Astrocyte (in vitro differentiated cells and primary cell): ENCODE measurements around the gene OR51B2. TPM values are rescaled to one million over a fixed set of nuclear protein-coding genes. Genes with fewer than 3 reads are reported as not detected.
A peak's percentile ranks its signal among the peaks of the same experiment; 100 is the strongest.

Experiments used
- DNase-seq: peaks from one replicate; pipeline ENCODE4 v3.0.0-alpha.2; 2010; ENCODE audit warnings: low read depth
- FAIRE-seq: peaks from 2 replicates; lab custom pipeline; 2011; peaks lifted over from hg19 to GRCh38; lab: Jason Lieb, UNC
- H2AFZ ChIP-seq: 2 replicates; pipeline ENCODE4 v1.6.0; 2012; ENCODE audit warnings: low read depth, low read length, inconsistent platforms
- H3K27ac ChIP-seq: 2 replicates; pipeline ENCODE4 v1.5.1; 2011; ENCODE audit warnings: low read depth, low read length, inconsistent platforms
- H3K27me3 ChIP-seq: 2 replicates; pipeline ENCODE4 v1.6.0; 2011; ENCODE audit warnings: low read length, inconsistent platforms; ENCODE audit not compliant: insufficient read depth
- H3K36me3 ChIP-seq: 2 replicates; pipeline ENCODE4 v1.5.1; 2011; ENCODE audit warnings: low read length, inconsistent platforms; ENCODE audit not compliant: insufficient read depth
- H3K4me1 ChIP-seq: 2 replicates; pipeline ENCODE4 v1.5.1; 2011; ENCODE audit warnings: low read length, inconsistent platforms; ENCODE audit not compliant: insufficient read depth
- H3K4me2 ChIP-seq: 2 replicates; pipeline ENCODE4 v1.6.0; 2012; ENCODE audit warnings: low read length, inconsistent platforms
- H3K4me3 ChIP-seq: 2 replicates; pipeline ENCODE4 v1.5.1; 2011; ENCODE audit warnings: low read depth, mild to moderate bottlenecking, low read length, inconsistent platforms; ENCODE audit not compliant: insufficient read depth
- H3K79me2 ChIP-seq: 2 replicates; pipeline ENCODE4 v1.6.0; 2012; ENCODE audit warnings: mild to moderate bottlenecking, low read length, inconsistent platforms; ENCODE audit not compliant: insufficient read depth
- H3K9ac ChIP-seq: 2 replicates; pipeline ENCODE4 v1.6.0; 2012; ENCODE audit warnings: mild to moderate bottlenecking, low read length, inconsistent platforms
- H3K9me3 ChIP-seq: 2 replicates; pipeline ENCODE4 v1.5.1; 2012; ENCODE audit warnings: low read depth, mild to moderate bottlenecking, low read length, inconsistent platforms; ENCODE audit not compliant: insufficient read depth
- H4K20me1 ChIP-seq: 2 replicates; pipeline ENCODE4 v1.6.0; 2012; ENCODE audit warnings: low read length, inconsistent platforms; ENCODE audit not compliant: insufficient read depth
- H3K27ac Mint-ChIP-seq: one replicate; pipeline ENCODE4 v1.8.0; 2021; ENCODE audit warnings: mild to moderate bottlenecking, mixed read lengths; ENCODE audit not compliant: unreplicated experiment
- H3K27me3 Mint-ChIP-seq: one replicate; pipeline ENCODE4 v1.8.0; 2021; ENCODE audit warnings: low read depth, mixed read lengths; ENCODE audit not compliant: unreplicated experiment
- H3K36me3 Mint-ChIP-seq: one replicate; pipeline ENCODE4 v1.8.0; 2021; ENCODE audit warnings: low read depth, mixed read lengths; ENCODE audit not compliant: unreplicated experiment
- H3K4me1 Mint-ChIP-seq: one replicate; pipeline ENCODE4 v1.8.0; 2021; ENCODE audit warnings: low read depth, mixed read lengths; ENCODE audit not compliant: unreplicated experiment
- H3K4me3 Mint-ChIP-seq: one replicate; pipeline ENCODE4 v1.8.0; 2021; ENCODE audit warnings: mild to moderate bottlenecking, moderate library complexity, mixed read lengths; ENCODE audit not compliant: unreplicated experiment
- H3K9me3 Mint-ChIP-seq: one replicate; pipeline ENCODE4 v1.8.0; 2021; ENCODE audit warnings: mild to moderate bottlenecking, mixed read lengths; ENCODE audit not compliant: unreplicated experiment
- EZH2 ChIP-seq: IDR thresholded peaks from 2 replicates; pipeline ENCODE4 v1.6.1; 2012; ENCODE audit warnings: mild to moderate bottlenecking, low read length, inconsistent platforms; ENCODE audit not compliant: insufficient read depth
- total RNA-seq: library from RNA; stranded (reverse); gene quantifications from 2 replicates; pipeline ENCODE4 v1.2.1, GENCODE V29; 2021
- TF ChIP-seq, protein P1 (sequence below): IDR thresholded peaks from 2 replicates; pipeline ENCODE4 v1.5.1; 2011; ENCODE audit warnings: low read depth, mild to moderate bottlenecking, inconsistent platforms, low read length, moderate library complexity; ENCODE audit not compliant: insufficient read depth

Gene OR51B2
- total RNA-seq, 1 donor from 2014 or later = not detected

GRCh38 chr11:5293028-5293427 is 31.1 kb downstream of the OR51B2 start:
- Histone ChIP-seq H3K9me3 (no peaks in the 10 kb centered on the region), H4K20me1 (no peaks in the 10 kb centered on the region), H2AFZ (no peak overlapping the region), H3K27me3 (no peaks in the 10 kb centered on the region), H3K27ac (no peak overlapping the region), H3K4me3 (no peak overlapping the region), H3K4me1 (peaks cover 11% of the 10 kb centered on the region), H3K4me2 (no peak overlapping the region), H3K36me3 (no peaks in the 10 kb centered on the region), H3K9ac (no peak overlapping the region), H3K79me2 (no peaks in the 10 kb centered on the region)
- Mint-ChIP-seq H3K36me3 (no peaks in the 10 kb centered on the region), H3K4me3 (no peak overlapping the region), H3K9me3 (peaks cover 2% of the 10 kb centered on the region), H3K4me1 (peaks cover 12% of the 10 kb centered on the region), H3K27me3 (no peaks in the 10 kb centered on the region), H3K27ac (no peak overlapping the region)
- DNase-seq = no peak
- TF ChIP-seq, protein P1, sequence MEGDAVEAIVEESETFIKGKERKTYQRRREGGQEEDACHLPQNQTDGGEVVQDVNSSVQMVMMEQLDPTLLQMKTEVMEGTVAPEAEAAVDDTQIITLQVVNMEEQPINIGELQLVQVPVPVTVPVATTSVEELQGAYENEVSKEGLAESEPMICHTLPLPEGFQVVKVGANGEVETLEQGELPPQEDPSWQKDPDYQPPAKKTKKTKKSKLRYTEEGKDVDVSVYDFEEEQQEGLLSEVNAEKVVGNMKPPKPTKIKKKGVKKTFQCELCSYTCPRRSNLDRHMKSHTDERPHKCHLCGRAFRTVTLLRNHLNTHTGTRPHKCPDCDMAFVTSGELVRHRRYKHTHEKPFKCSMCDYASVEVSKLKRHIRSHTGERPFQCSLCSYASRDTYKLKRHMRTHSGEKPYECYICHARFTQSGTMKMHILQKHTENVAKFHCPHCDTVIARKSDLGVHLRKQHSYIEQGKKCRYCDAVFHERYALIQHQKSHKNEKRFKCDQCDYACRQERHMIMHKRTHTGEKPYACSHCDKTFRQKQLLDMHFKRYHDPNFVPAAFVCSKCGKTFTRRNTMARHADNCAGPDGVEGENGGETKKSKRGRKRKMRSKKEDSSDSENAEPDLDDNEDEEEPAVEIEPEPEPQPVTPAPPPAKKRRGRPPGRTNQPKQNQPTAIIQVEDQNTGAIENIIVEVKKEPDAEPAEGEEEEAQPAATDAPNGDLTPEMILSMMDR = no peak
- TF ChIP-seq EZH2 = no peak
- FAIRE-seq = no peak

GRCh38 chr11:5291207-5291838 is 32.8 kb downstream of the OR51B2 start:
- Histone ChIP-seq H3K9ac (no peak overlapping the region), H3K4me2 (no peak overlapping the region), H2AFZ (no peak overlapping the region), H3K4me3 (no peak overlapping the region), H3K27me3 (no peaks in the 10 kb centered on the region), H3K79me2 (no peaks in the 10 kb centered on the region), H3K9me3 (no peaks in the 10 kb centered on the region), H3K4me1 (peaks cover 11% of the 10 kb centered on the region), H4K20me1 (no peaks in the 10 kb centered on the region), H3K36me3 (no peaks in the 10 kb centered on the region), H3K27ac (no peak overlapping the region)
- no peaks in the 10 kb centered on the region for H3K36me3 Mint-ChIP-seq
- H3K27me3 Mint-ChIP-seq = no peaks in the 10 kb centered on the region
- no peak overlapping the region for H3K27ac Mint-ChIP-seq
- no peak overlapping the region for H3K4me3 Mint-ChIP-seq
- no peak for FAIRE-seq
- TF ChIP-seq, protein P1 = peak; percentile 60
- TF ChIP-seq EZH2 = no peak
- H3K9me3 Mint-ChIP-seq = peaks cover 2% of the 10 kb centered on the region
- H3K4me1 Mint-ChIP-seq = peaks cover 12% of the 10 kb centered on the region
- DNase-seq = no peak

GRCh38 chr11:5290106-5290505 is 34.0 kb downstream of the OR51B2 start:
- H4K20me1 ChIP-seq = no peaks in the 10 kb centered on the region
- Mint-ChIP-seq H3K4me3 (no peak overlapping the region), H3K36me3 (no peaks in the 10 kb centered on the region), H3K27me3 (no peaks in the 10 kb centered on the region), H3K4me1 (peaks cover 12% of the 10 kb centered on the region), H3K9me3 (peaks cover 2% of the 10 kb centered on the region), H3K27ac (no peak overlapping the region)
- H3K9ac ChIP-seq = no peak overlapping the region
- H2AFZ ChIP-seq = no peak overlapping the region
- DNase-seq (no peak), FAIRE-seq (no peak)
- H3K27ac ChIP-seq = no peak overlapping the region
- peaks cover 11% of the 10 kb centered on the region for H3K4me1 ChIP-seq
- no peaks in the 10 kb centered on the region for H3K79me2 ChIP-seq
- no peak for TF ChIP-seq EZH2
- TF ChIP-seq, protein P1 = no peak
- H3K4me3 ChIP-seq = no peak overlapping the region
- no peaks in the 10 kb centered on the region for H3K27me3 ChIP-seq
- no peaks in the 10 kb centered on the region for H3K9me3 ChIP-seq
- H3K36me3 ChIP-seq = no peaks in the 10 kb centered on the region
- H3K4me2 ChIP-seq = no peak overlapping the region
